Tibial artery (tissue), 4 donors: ENCODE measurements around the gene DPP6.

Source experiments
- DNase-seq, 2 donors: peaks; one replicate each; pipeline ENCODE4 v3.0.0-alpha.2; 2019
- H3K27ac ChIP-seq, 2 donors: fragments of 200-600 bp; sonication (generic) in 1 of 2; 1 replicate in 1 of 2; 2 replicates in 1 of 2; pipeline ENCODE4 v1.5.1; 2018 to 2019; ENCODE audit warnings: mild to moderate bottlenecking in 1 of 2
- H3K27me3 ChIP-seq, 2 donors: fragments of 200-600 bp; sonication (generic) in 1 of 2; one replicate each; pipeline versions ENCODE4 v1.5.1 to v1.6.0; 2016 to 2019
- H3K36me3 ChIP-seq, 3 donors: fragments of 200-600 bp; sonication (generic) in 2 of 3; one replicate each; pipeline ENCODE4 v1.5.1; 2016 to 2019; ENCODE audit warnings: mild to moderate bottlenecking in 2 of 3
- H3K4me1 ChIP-seq, 4 donors: fragments of 200-600 bp; sonication (generic) in 2 of 4; 1 replicate in 3 of 4; 2 replicates in 1 of 4; pipeline ENCODE4 v1.5.1; 2016 to 2019
- H3K4me3 ChIP-seq, 2 donors: fragments of 200-600 bp; sonication (generic) in 1 of 2; 1 replicate in 1 of 2; 2 replicates in 1 of 2; pipeline ENCODE4 v1.5.1; 2018 to 2019; ENCODE audit warnings: mild to moderate bottlenecking in 2 of 2
- H3K9me3 ChIP-seq, 3 donors: fragments of 200-600 bp; sonication (generic) in 1 of 3; one replicate each; pipeline ENCODE4 v1.5.1; 2016 to 2019
- CTCF ChIP-seq, 2 experiments: fragments of 200-600 bp in 1 of 2; fragments of 450-650 bp in 1 of 2; IDR thresholded peaks; one replicate each; pipeline ENCODE4 v1.5.1; 2017 to 2019; ENCODE audit warnings: antibody characterized with exemption in 2 of 2, mild to moderate bottlenecking in 1 of 2, moderate library complexity in 1 of 2
- intact Hi-C: fragments of 100-400 bp; cut with DNase I; formaldehyde crosslinking; loops from one replicate; pipeline ENCODE4 v1.15.0; 2023; ENCODE audit warnings: low total_unique reads

DPP6 gene

GRCh38 chr7:154860621-154861375 is 808.6 kb downstream of the DPP6 start:
- DNase-seq: no peak
- Histone ChIP-seq H3K4me3 (no peak overlapping the region), H3K9me3 (no peaks in the 10 kb centered on the region), H3K27me3 (peaks cover 0 to 3% of the 10 kb centered on the region in 2 donors), H3K27ac (no peak overlapping the region), H3K36me3 (no peaks in the 10 kb centered on the region), H3K4me1 (no peaks in the 10 kb centered on the region)
- intact Hi-C loops: no loop called here
- no peak for TF ChIP-seq CTCF (IDR thresholded peaks at IDR 0.05)

GRCh38 chr7:154861589-154861988 is 809.4 kb downstream of the DPP6 start:
- no peaks in the 10 kb centered on the region for H3K36me3 ChIP-seq
- H3K9me3 ChIP-seq: no peaks in the 10 kb centered on the region
- H3K27ac ChIP-seq: no peak overlapping the region
- no peak overlapping the region for H3K4me3 ChIP-seq
- H3K4me1 ChIP-seq: no peaks in the 10 kb centered on the region
- DNase-seq: no peak
- H3K27me3 ChIP-seq: peaks cover 0 to 3% of the 10 kb centered on the region in 2 donors
- intact Hi-C loops: no loop called here
- TF ChIP-seq CTCF (IDR thresholded peaks at IDR 0.05): no peak

- Histone ChIP-seq H3K27me3 (peaks cover 0 to 3% of the 10 kb centered on the region in 2 donors), H3K27ac (no peak overlapping the region), H3K4me1 (no peaks in the 10 kb centered on the region), H3K36me3 (no peaks in the 10 kb centered on the region), H3K4me3 (no peak overlapping the region), H3K9me3 (no peaks in the 10 kb centered on the region)
- no peak for TF ChIP-seq CTCF (IDR thresholded peaks at IDR 0.05)
- intact Hi-C loops: no loop called here
- DNase-seq: peak in 1 of 2 donors; percentile 39
Measured at GRCh38 chr7:154862153-154862791, 810.1 kb downstream of the DPP6 start.

- Histone ChIP-seq H3K9me3 (no peaks in the 10 kb centered on the region), H3K36me3 (no peaks in the 10 kb centered on the region), H3K4me3 (no peak overlapping the region), H3K27me3 (peaks cover 0 to 10% of the 10 kb centered on the region in 2 donors), H3K27ac (no peak overlapping the region), H3K4me1 (no peaks in the 10 kb centered on the region)
- no peak for TF ChIP-seq CTCF (IDR thresholded peaks at IDR 0.05)
- peak in 1 of 2 donors; percentile 29 for DNase-seq
- intact Hi-C loops: no loop called here
Measured at GRCh38 chr7:154863766-154864522, 811.7 kb downstream of the DPP6 start.

- intact Hi-C loops: no loop called here
- no peak overlapping the region for H3K4me3 ChIP-seq
- H3K27me3 ChIP-seq: peaks cover 0 to 13% of the 10 kb centered on the region in 2 donors
- no peak for TF ChIP-seq CTCF (IDR thresholded peaks at IDR 0.05)
- H3K9me3 ChIP-seq: no peaks in the 10 kb centered on the region
- no peak for DNase-seq
- no peak overlapping the region for H3K27ac ChIP-seq
- no peaks in the 10 kb centered on the region for H3K4me1 ChIP-seq
- no peaks in the 10 kb centered on the region for H3K36me3 ChIP-seq
Measured at GRCh38 chr7:154864523-154864891, 812.3 kb downstream of the DPP6 start.
